Measurements from ENCODE around the gene UBE3B. TPM values are rescaled to one million over a fixed set of nuclear protein-coding genes. Genes with fewer than 3 reads are reported as not detected.

UBE3B gene
- total RNA-seq, 1 experiment from 2014 or later: 38.4 TPM

DNA sequence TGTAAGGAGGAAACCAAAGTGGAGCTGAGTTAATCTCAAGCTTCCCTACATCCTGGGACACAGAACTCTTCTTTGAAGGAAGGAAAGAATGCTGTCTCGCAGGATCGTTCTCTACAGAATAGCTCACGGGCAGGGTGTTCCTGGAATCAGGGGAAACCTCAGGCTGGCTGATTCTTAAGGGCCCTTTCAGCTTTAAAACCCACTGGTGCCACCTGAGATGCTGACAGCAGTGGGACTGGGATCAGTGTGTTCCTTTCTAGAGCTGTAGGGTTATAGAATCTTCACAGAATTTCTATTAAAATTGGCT, 47.8 kb downstream of the UBE3B start:
- BruUV-seq (replicated peaks): no TSS peak

GRCh38 chr12:109527489-109528123, 50.2 kb downstream of the UBE3B start:
- H3K4me1 Mint-ChIP-seq (ENCODE audit: low read depth, unreplicated experiment): no peaks in the 10 kb centered on the region
- intact Hi-C loops (cut with micrococcal nuclease; ENCODE audit: unreplicated experiment): no loop called here
- DNase-seq: no peak
- H3K9me3 ChIP-seq: no peaks in the 10 kb centered on the region
- H3K36me3 ChIP-seq (ENCODE audit: control insufficient read depth, insufficient read depth, low read length): no peaks in the 10 kb centered on the region; the same call in 1 of the 2 replicates
- no peak overlapping the region for H3K27ac Mint-ChIP-seq (ENCODE audit: unreplicated experiment)
- no peak overlapping the region for H3K4me3 Mint-ChIP-seq (ENCODE audit: unreplicated experiment)
- ChIA-PET CTCF (no interaction called here), POLR2A (no interaction called here)
- H3K27me3 Mint-ChIP-seq (ENCODE audit: insufficient read depth, unreplicated experiment): no peaks in the 10 kb centered on the region
- TF ChIP-seq, protein P1, sequence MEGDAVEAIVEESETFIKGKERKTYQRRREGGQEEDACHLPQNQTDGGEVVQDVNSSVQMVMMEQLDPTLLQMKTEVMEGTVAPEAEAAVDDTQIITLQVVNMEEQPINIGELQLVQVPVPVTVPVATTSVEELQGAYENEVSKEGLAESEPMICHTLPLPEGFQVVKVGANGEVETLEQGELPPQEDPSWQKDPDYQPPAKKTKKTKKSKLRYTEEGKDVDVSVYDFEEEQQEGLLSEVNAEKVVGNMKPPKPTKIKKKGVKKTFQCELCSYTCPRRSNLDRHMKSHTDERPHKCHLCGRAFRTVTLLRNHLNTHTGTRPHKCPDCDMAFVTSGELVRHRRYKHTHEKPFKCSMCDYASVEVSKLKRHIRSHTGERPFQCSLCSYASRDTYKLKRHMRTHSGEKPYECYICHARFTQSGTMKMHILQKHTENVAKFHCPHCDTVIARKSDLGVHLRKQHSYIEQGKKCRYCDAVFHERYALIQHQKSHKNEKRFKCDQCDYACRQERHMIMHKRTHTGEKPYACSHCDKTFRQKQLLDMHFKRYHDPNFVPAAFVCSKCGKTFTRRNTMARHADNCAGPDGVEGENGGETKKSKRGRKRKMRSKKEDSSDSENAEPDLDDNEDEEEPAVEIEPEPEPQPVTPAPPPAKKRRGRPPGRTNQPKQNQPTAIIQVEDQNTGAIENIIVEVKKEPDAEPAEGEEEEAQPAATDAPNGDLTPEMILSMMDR (IDR thresholded peaks at IDR 0.05; ENCODE audit: insufficient read depth in 1 of 2, low read depth in 1 of 2, low read length in 1 of 2, severe bottlenecking in 1 of 2, unreplicated experiment in 1 of 2): no peak
- no peaks in the 10 kb centered on the region for H3K9me3 Mint-ChIP-seq (ENCODE audit: unreplicated experiment)
- no peaks in the 10 kb centered on the region for H3K27me3 ChIP-seq (replicated peaks; ENCODE audit: control insufficient read depth, insufficient read depth, low read length)
- no peaks in the 10 kb centered on the region for H3K36me3 Mint-ChIP-seq (ENCODE audit: insufficient read depth, unreplicated experiment)
- no peak overlapping the region for H3K4me3 ChIP-seq (ENCODE audit: low read depth, low read length)
- no TSS peak for BruUV-seq (replicated peaks)
- H3K4me1 ChIP-seq: no peaks in the 10 kb centered on the region

More for the DNA sequence above, 47.8 kb downstream of the UBE3B start:
- Histone ChIP-seq H3K4me3 (ENCODE audit: low read depth, low read length) (no peak overlapping the region), H3K4me1 (no peaks in the 10 kb centered on the region), H3K36me3 (ENCODE audit: control insufficient read depth, insufficient read depth, low read length) (no peaks in the 10 kb centered on the region; the same call in 1 of the 2 replicates), H3K9me3 (no peaks in the 10 kb centered on the region), H3K27me3 (replicated peaks; ENCODE audit: control insufficient read depth, insufficient read depth, low read length) (no peaks in the 10 kb centered on the region)
- intact Hi-C loops (cut with micrococcal nuclease; ENCODE audit: unreplicated experiment): no loop called here
- Mint-ChIP-seq H3K27ac (ENCODE audit: unreplicated experiment) (no peak overlapping the region), H3K36me3 (ENCODE audit: insufficient read depth, unreplicated experiment) (no peaks in the 10 kb centered on the region), H3K4me3 (ENCODE audit: unreplicated experiment) (no peak overlapping the region), H3K27me3 (ENCODE audit: insufficient read depth, unreplicated experiment) (no peaks in the 10 kb centered on the region), H3K4me1 (ENCODE audit: low read depth, unreplicated experiment) (no peaks in the 10 kb centered on the region), H3K9me3 (ENCODE audit: unreplicated experiment) (no peaks in the 10 kb centered on the region)
- DNase-seq: no peak
- ChIA-PET POLR2A (no interaction called here), CTCF (no interaction called here)
- TF ChIP-seq, protein P1 (IDR thresholded peaks at IDR 0.05; ENCODE audit: insufficient read depth in 1 of 2, low read depth in 1 of 2, low read length in 1 of 2, severe bottlenecking in 1 of 2, unreplicated experiment in 1 of 2): no peak

DNA sequence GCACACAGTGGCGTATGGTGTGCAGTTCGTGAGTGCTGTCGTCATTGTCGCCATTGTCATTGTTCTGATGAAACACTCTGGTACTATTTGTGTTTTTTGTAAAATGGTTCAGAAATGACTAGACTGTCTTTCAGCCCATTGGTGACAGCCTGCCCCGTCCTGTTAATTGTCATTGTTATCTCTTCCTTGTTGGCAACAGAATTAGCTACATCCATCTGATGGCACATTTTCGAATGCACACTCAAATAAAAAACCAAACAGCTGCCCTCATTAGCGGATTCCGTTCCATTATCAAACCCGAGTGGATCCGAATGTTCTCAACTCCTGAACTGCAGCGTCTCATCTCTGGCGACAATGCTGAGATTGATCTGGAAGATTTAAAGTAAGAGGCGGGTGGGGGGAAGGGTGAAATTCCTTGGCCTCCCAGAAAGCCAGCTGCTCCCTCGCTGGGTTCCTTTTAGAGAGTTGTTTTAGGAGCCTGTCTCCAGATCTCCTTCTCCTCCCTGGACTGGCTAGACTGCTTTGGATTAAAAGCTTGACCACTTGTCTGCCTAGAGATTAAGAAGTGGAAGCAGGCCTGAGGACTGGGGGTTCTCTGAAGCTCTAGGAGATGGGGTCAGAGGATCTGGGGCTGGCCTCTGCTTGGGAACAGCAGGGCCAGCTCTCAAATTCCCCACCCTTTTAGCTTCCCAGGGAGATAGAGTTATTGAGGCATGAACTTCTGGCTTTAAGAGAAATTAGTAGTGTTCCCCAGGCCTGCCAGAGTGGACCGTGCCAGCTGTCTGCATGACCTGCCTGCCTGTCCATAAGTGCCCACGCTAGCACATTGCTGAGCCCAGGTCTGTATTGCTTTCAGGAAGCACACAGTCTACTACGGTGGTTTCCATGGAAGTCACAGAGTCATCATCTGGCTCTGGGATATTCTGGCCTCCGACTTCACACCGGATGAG, 52.5 kb downstream of the UBE3B start:
- ChIA-PET POLR2A (no interaction called here), CTCF (interaction anchor here (0.7 kb wide), 1 partner anchor 1168 kb away, joined by 4 read pairs; no protein-coding TSS in a partner anchor)
- BruUV-seq (replicated peaks): no TSS peak
- Histone ChIP-seq H3K4me3 (ENCODE audit: low read depth, low read length) (no peak overlapping the region), H3K27me3 (replicated peaks; ENCODE audit: control insufficient read depth, insufficient read depth, low read length) (no peaks in the 10 kb centered on the region), H3K4me1 (no peaks in the 10 kb centered on the region), H3K9me3 (no peaks in the 10 kb centered on the region), H3K36me3 (ENCODE audit: control insufficient read depth, insufficient read depth, low read length) (no peaks in the 10 kb centered on the region; the same call in 1 of the 2 replicates)
- Mint-ChIP-seq H3K4me1 (ENCODE audit: low read depth, unreplicated experiment) (no peaks in the 10 kb centered on the region), H3K27me3 (ENCODE audit: insufficient read depth, unreplicated experiment) (no peaks in the 10 kb centered on the region), H3K4me3 (ENCODE audit: unreplicated experiment) (no peak overlapping the region), H3K9me3 (ENCODE audit: unreplicated experiment) (no peaks in the 10 kb centered on the region), H3K27ac (ENCODE audit: unreplicated experiment) (no peak overlapping the region), H3K36me3 (ENCODE audit: insufficient read depth, unreplicated experiment) (no peaks in the 10 kb centered on the region)
- intact Hi-C loops (cut with micrococcal nuclease; ENCODE audit: unreplicated experiment): no loop called here
- TF ChIP-seq, protein P1 (IDR thresholded peaks at IDR 0.05; ENCODE audit: insufficient read depth in 1 of 2, low read depth in 1 of 2, low read length in 1 of 2, severe bottlenecking in 1 of 2, unreplicated experiment in 1 of 2): no peak
- DNase-seq: no peak

Data from Caco-2 (cell line).